B cell (primary cell): Measurements from ENCODE around the gene CSF1R. TPM values are rescaled to one million over a fixed set of nuclear protein-coding genes. Genes with fewer than 3 reads are reported as not detected.

Experiments
- ATAC-seq: fragments of 200-7000 bp; cut with Tn5 transposase; one replicate; pipeline ENCODE4 v1.10.0; 2021; ENCODE audit warnings: low read depth, mild to moderate bottlenecking, moderate number of reproducible peaks, moderate library complexity
- CTCF ChIA-PET: fragments of 350-600 bp; sonication (Branson Sonifier 250); formaldehyde crosslinking; loops from one replicate; lab custom pipeline; 2021; ENCODE audit warnings: antibody characterized with exemption, inconsistent platforms; lab: Charles Lee
- POLR2A ChIA-PET: fragments of 350-600 bp; sonication (Branson Sonifier 250); formaldehyde crosslinking; loops from one replicate; lab custom pipeline; 2021; ENCODE audit warnings: antibody characterized with exemption; lab: Charles Lee
- DNase-seq: peaks from one replicate; pipeline ENCODE4 v3.0.0; 2013
- H2AFZ ChIP-seq: 2 replicates; pipeline ENCODE4 v1.6.1; 2012; ENCODE audit warnings: mild to moderate bottlenecking, low read depth, low read length; ENCODE audit not compliant: insufficient read depth, poor library complexity, severe bottlenecking
- H3K27ac ChIP-seq, 2 donors: 1 replicate in 1 of 2; 2 replicates in 1 of 2; pipeline ENCODE4 v1.5.1; 2012 to 2013; ENCODE audit warnings: low read length in 2 of 2, mild to moderate bottlenecking in 2 of 2, moderate library complexity in 1 of 2
- H3K27me3 ChIP-seq, 4 experiments: fragments of 200-600 bp in 1 of 4; sonication (generic) in 1 of 4; replicated peaks in 1 of 4; 1 replicate in 2 of 4; 2 replicates in 2 of 4; pipeline versions ENCODE4 v1.6.1 to v1.7.0; 2013 to 2016; ENCODE audit warnings: low read length in 3 of 4, mild to moderate bottlenecking in 2 of 4, mixed read lengths in 1 of 4, moderate library complexity in 1 of 4; ENCODE audit not compliant: insufficient read depth in 4 of 4, control insufficient read depth in 3 of 4; ENCODE audit errors: control extremely low read depth in 1 of 4
- H3K36me3 ChIP-seq, 2 experiments: replicated peaks in 1 of 2; 1 replicate in 1 of 2; 2 replicates in 1 of 2; pipeline versions ENCODE4 v1.6.1 to v1.7.1; 2013; ENCODE audit warnings: low read length in 1 of 2; ENCODE audit not compliant: insufficient read depth in 2 of 2, control insufficient read depth in 1 of 2; ENCODE audit errors: control extremely low read depth in 1 of 2, extremely low read depth in 1 of 2
- H3K4me1 ChIP-seq, 2 donors: fragments of 200-600 bp in 1 of 2; sonication (generic) in 1 of 2; 1 replicate in 1 of 2; 2 replicates in 1 of 2; pipeline versions ENCODE4 v1.5.1 to v1.6.1; 2013 to 2017; ENCODE audit warnings: low read length in 2 of 2; ENCODE audit not compliant: control insufficient read depth in 2 of 2, insufficient read depth in 2 of 2
- H3K4me2 ChIP-seq: replicated peaks from 2 replicates; pipeline ENCODE3; 2012; ENCODE audit warnings: mild to moderate bottlenecking, low read depth, low read length; ENCODE audit not compliant: poor library complexity, severe bottlenecking
- H3K4me3 ChIP-seq, 5 experiments: fragments of 200-600 bp in 1 of 5; sonication (generic) in 1 of 5; 1 replicate in 3 of 5; 2 replicates in 2 of 5; pipeline versions ENCODE4 v1.5.1 to v1.7.0; 2011 to 2016; ENCODE audit warnings: low read length in 4 of 5, mild to moderate bottlenecking in 4 of 5, low read depth in 2 of 5, control low read depth in 1 of 5, moderate library complexity in 1 of 5; ENCODE audit not compliant: insufficient read depth in 1 of 5; ENCODE audit errors: control extremely low read depth in 1 of 5, extremely low read depth in 1 of 5
- H3K79me2 ChIP-seq: fragments of 200-600 bp; sonication (generic); one replicate; pipeline ENCODE4 v1.6.0; 2016; ENCODE audit warnings: low read length; ENCODE audit not compliant: control insufficient read depth, insufficient read depth
- H3K9ac ChIP-seq: fragments of 200-600 bp; sonication (generic); 2 replicates; pipeline ENCODE4 v1.6.1; 2017; ENCODE audit warnings: mild to moderate bottlenecking, low read length, moderate library complexity
- H3K9me3 ChIP-seq, 3 donors: one replicate each; pipeline versions ENCODE4 v1.6.1 to v1.7.1; 2013; ENCODE audit warnings: low read length in 2 of 3; ENCODE audit not compliant: control insufficient read depth in 2 of 3, insufficient read depth in 1 of 3; ENCODE audit errors: control extremely low read depth in 1 of 3
- H4K20me1 ChIP-seq: 2 replicates; pipeline ENCODE4 v1.6.0; 2012; ENCODE audit warnings: mild to moderate bottlenecking, low read length; ENCODE audit not compliant: insufficient read depth, control insufficient read depth, poor library complexity, severe bottlenecking
- H3K27ac Mint-ChIP-seq: one replicate; pipeline ENCODE4 v1.8.0; 2021; ENCODE audit warnings: mixed read lengths
- H3K27me3 Mint-ChIP-seq: one replicate; pipeline ENCODE4 v1.8.0; 2021; ENCODE audit warnings: mixed read lengths
- H3K4me1 Mint-ChIP-seq: one replicate; pipeline ENCODE4 v1.8.0; 2021; ENCODE audit warnings: mixed read lengths
- H3K4me3 Mint-ChIP-seq: one replicate; pipeline ENCODE4 v1.8.0; 2021; ENCODE audit warnings: mixed read lengths
- H3K9me3 Mint-ChIP-seq: one replicate; pipeline ENCODE4 v1.8.0; 2022; ENCODE audit warnings: mixed read lengths; ENCODE audit not compliant: insufficient read depth
- EZH2 ChIP-seq: IDR thresholded peaks from 2 replicates; pipeline ENCODE4 v1.6.1; 2012; ENCODE audit warnings: borderline replicate concordance, low read depth, mild to moderate bottlenecking, moderate library complexity, low read length; ENCODE audit not compliant: insufficient read depth, poor library complexity, severe bottlenecking
- WGBS: methylation state at CpG from one replicate; pipeline ENCODE4 v1.1.5; 2013; ENCODE audit warnings: missing lambda C conversion rate; ENCODE audit not compliant: insufficient coverage; 5-methylcytosine and 5-hydroxymethylcytosine counted together
- intact Hi-C: fragments of 100-400 bp; cut with micrococcal nuclease; formaldehyde crosslinking; loops from one replicate; pipeline ENCODE4 v1.10.0; 2022
- polyA plus RNA-seq: library from polyadenylated mRNA; depleted of rRNA; stranded (reverse); fragments of >200 nt; gene quantifications from 2 replicates; pipeline ENCODE4 v1.2.3, GENCODE V29; 2012
- total RNA-seq, 2 donors: library from RNA; stranded (reverse); fragments of 120-200 nt in 1 of 2; gene quantifications; 1 replicate in 1 of 2; 2 replicates in 1 of 2; pipeline versions ENCODE4 v1.2.3 to v1.2.4, GENCODE V29; 2013 to 2022
- TF ChIP-seq, protein P1 (sequence below): fragments of 200-600 bp; IDR thresholded peaks from one replicate; pipeline ENCODE4 v1.8.0; 2022; ENCODE audit warnings: antibody characterized with exemption, mild to moderate bottlenecking

CSF1R gene
- total and polyA plus RNA-seq, 2 donors (not counting 1 experiment from before 2014, with no cell fraction given) = 1.6 to 2.5 TPM

- Histone ChIP-seq H4K20me1 (no peaks in the 10 kb centered on the region), H3K4me3 (no peak overlapping the region), H2AFZ (no peak overlapping the region), H3K4me1 (no peaks in the 10 kb centered on the region), H3K4me2 (no peak overlapping the region), H3K9me3 (peaks cover 0 to 7% (median 3%) of the 10 kb centered on the region in 3 donors), H3K79me2 (no peaks in the 10 kb centered on the region), H3K27ac (no peak overlapping the region), H3K27me3 (peaks cover 0 to 3% (median 0%) of the 10 kb centered on the region in 4 experiments), H3K9ac (no peak overlapping the region), H3K36me3 (no peaks in the 10 kb centered on the region)
- Mint-ChIP-seq H3K4me1 (no peaks in the 10 kb centered on the region), H3K9me3 (no peaks in the 10 kb centered on the region), H3K4me3 (no peak overlapping the region), H3K27me3 (no peaks in the 10 kb centered on the region), H3K27ac (no peak overlapping the region)
- no peak for ATAC-seq
- DNase-seq = no peak
- TF ChIP-seq EZH2 = no peak
- TF ChIP-seq, protein P1, sequence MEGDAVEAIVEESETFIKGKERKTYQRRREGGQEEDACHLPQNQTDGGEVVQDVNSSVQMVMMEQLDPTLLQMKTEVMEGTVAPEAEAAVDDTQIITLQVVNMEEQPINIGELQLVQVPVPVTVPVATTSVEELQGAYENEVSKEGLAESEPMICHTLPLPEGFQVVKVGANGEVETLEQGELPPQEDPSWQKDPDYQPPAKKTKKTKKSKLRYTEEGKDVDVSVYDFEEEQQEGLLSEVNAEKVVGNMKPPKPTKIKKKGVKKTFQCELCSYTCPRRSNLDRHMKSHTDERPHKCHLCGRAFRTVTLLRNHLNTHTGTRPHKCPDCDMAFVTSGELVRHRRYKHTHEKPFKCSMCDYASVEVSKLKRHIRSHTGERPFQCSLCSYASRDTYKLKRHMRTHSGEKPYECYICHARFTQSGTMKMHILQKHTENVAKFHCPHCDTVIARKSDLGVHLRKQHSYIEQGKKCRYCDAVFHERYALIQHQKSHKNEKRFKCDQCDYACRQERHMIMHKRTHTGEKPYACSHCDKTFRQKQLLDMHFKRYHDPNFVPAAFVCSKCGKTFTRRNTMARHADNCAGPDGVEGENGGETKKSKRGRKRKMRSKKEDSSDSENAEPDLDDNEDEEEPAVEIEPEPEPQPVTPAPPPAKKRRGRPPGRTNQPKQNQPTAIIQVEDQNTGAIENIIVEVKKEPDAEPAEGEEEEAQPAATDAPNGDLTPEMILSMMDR = no peak
- 48% methylated on average over 3 of the region's 3 CpGs for WGBS
- ChIA-PET POLR2A (no interaction called here), CTCF (interaction anchor here (0.7 to 0.9 kb wide), 2 partner anchors 10 to 18 kb away, joined by 4 to 5 read pairs; no protein-coding TSS in a partner anchor)
- intact Hi-C loops = no loop called here
Observed at GRCh38 chr5:150073677-150074076, 12.7 kb downstream of the CSF1R start.

- peaks cover 0 to 7% (median 3%) of the 10 kb centered on the region in 3 donors for H3K9me3 ChIP-seq
- WGBS = 86% methylated on average over 4 of the region's 5 CpGs
- no peak overlapping the region for H3K27ac Mint-ChIP-seq
- H3K36me3 ChIP-seq = no peaks in the 10 kb centered on the region
- no peak overlapping the region for H3K9ac ChIP-seq
- no peak for TF ChIP-seq EZH2
- TF ChIP-seq, protein P1 = no peak
- POLR2A ChIA-PET = no interaction called here
- peaks cover 0 to 3% (median 0%) of the 10 kb centered on the region in 4 experiments for H3K27me3 ChIP-seq
- H3K4me1 Mint-ChIP-seq = no peaks in the 10 kb centered on the region
- H3K27ac ChIP-seq = no peak overlapping the region
- no peaks in the 10 kb centered on the region for H4K20me1 ChIP-seq
- ATAC-seq = no peak
- intact Hi-C loops = no loop called here
- DNase-seq = no peak
- no peaks in the 10 kb centered on the region for H3K27me3 Mint-ChIP-seq
- H3K79me2 ChIP-seq = no peaks in the 10 kb centered on the region
- CTCF ChIA-PET = interaction anchor here (0.9 kb wide), 1 partner anchor 9 kb away, joined by 5 read pairs; no protein-coding TSS in a partner anchor
- H3K4me1 ChIP-seq = no peaks in the 10 kb centered on the region
- no peaks in the 10 kb centered on the region for H3K9me3 Mint-ChIP-seq
- H3K4me3 Mint-ChIP-seq = no peak overlapping the region
- H3K4me2 ChIP-seq = no peak overlapping the region
- H2AFZ ChIP-seq = no peak overlapping the region
- no peak overlapping the region for H3K4me3 ChIP-seq
Observed at GRCh38 chr5:150073086-150073625, 13.2 kb downstream of the CSF1R start.
